Stimulated activated CD8-positive, alpha-beta memory T cell treated with anti-CD3 and anti-CD28 coated beads, Interleukin-12 subunit alpha, Interleukin-12 subunit beta, amount 100 ng/mL, for 4 hours (primary cell): Measurements from ENCODE around the gene UGT3A2.

Experiments used
- DNase-seq: peaks from one replicate; pipeline ENCODE4 v3.0.0-alpha.2; 2020; ENCODE audit warnings: low read depth

The UGT3A2 gene, protein sequence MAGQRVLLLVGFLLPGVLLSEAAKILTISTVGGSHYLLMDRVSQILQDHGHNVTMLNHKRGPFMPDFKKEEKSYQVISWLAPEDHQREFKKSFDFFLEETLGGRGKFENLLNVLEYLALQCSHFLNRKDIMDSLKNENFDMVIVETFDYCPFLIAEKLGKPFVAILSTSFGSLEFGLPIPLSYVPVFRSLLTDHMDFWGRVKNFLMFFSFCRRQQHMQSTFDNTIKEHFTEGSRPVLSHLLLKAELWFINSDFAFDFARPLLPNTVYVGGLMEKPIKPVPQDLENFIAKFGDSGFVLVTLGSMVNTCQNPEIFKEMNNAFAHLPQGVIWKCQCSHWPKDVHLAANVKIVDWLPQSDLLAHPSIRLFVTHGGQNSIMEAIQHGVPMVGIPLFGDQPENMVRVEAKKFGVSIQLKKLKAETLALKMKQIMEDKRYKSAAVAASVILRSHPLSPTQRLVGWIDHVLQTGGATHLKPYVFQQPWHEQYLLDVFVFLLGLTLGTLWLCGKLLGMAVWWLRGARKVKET

DNA sequence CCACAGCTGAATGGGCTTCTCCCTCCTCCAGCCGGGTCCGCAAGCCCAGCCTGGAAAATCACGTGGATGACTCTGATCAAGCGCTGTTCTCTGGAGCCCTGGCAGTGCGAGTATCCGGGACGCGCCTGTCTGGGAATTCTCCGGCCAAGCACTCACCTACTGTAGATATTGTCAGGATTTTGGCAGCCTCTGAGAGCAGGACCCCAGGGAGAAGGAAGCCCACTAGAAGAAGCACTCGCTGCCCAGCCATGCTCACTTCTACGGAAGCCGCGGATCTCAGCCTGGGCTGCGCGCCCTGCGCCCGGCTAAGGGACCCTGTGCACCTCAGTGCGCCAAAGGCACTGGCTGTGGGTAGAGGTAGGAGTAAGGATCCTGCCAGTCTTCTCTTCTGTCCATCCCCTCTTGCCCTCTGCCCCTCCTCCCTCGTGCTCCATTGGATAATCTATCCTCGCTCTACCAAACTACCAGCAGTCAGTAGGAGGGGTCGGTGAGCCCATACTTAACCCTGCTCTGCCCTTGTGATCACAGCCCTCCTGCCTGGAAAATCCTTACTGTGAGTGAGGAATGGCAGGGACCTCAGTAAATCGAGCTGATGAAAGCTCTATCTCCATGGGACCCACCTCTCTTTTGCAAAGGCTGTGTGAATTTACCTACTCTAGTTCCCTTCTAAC is at the start of gene UGT3A2:
Gene UGT3A2, minus strand, starts transcription at position 343 of the 671 bp plus-strand sequence. Its CDS starts 93 bp downstream, at position 250.
- no peak for DNase-seq

DNA sequence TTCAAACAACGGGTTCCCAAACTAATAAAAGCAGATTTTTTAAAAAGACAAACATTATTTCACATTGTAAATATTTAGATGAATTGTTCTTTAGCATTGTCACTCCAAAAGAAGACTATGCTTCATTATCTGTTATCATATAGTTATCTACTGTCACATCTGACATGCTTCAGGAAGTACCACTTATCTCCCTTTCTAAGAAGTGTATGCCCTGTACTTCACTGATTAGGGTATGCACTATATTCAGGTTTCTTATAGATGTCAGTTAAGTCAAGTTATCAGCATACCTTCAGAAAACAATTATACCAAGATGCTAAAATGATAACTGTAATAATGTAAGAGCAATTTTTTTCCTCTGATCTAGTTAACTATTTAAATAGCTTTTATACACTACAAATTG is 44.6 kb upstream of the UGT3A2 start:
- no peak for DNase-seq

DNA sequence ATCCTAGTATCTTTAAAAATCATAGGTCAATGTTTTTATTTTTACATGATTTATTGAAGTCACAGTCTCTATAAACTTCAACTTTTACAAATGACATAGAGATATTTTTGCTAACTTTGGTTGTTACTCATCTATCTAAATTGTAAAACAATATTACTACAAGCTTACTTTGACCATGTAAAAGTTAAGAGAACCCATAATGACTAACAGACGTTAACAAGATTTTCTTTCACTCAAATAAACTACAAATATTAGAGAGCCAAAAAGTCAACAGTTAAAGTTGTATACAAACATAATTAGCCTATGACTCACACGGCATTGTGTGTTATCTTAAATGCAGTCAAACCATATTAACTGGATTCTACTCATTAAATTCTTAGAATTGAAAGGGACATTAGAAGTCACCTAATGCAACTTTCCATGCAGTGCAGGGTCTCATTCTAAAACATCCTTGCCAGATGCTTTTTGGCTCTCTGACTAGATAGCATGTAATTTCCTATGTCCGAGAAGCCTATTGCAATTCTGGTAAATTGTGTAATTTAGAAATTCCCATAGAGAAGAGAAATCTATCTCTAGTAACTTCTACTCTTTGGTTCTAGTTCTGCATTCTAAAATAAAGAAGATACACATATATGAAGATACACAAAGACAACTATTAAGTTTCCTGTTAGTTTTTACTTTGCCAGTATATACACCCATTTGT is 42.2 kb upstream of the UGT3A2 start:
- DNase-seq, result no peak

DNA sequence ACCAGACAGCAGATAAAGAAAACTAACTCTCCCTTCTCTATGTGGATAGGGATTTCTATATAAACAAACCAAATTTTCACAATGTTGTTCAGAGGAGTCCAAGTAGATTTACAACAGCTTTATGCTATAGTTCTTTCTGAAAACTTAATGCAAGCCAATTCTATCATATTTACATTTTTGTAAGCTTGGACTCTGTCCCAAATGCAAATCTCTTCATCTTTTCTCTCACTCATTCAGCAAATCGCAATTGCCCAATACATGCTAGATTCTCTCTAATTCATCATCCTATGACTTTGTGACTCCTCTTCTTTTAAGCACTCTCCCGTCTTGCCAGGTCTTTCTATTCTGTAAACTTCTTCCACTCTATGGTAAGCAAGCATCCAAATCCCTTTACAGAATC is 39.1 kb upstream of the UGT3A2 start:
- no peak for DNase-seq

DNA sequence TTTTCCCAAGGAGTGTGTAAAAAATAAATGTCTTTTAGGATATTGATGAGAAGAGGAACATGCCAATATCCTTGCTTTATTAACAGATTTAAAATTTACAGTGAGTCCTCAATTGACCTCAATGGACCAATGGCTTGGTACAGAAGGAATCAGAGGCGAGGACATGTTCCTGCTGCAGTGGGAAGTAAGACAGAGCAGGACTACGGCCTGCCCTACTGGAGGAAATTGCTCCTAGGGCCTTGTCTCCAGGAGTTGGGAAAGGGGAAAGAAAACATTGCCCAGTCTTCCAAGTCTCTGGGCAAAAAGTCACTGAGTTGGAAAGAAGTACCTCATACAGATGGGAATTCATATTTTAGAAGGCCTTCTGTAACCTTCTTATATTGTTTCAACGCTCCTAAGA is 33.1 kb upstream of the UGT3A2 start:
- DNase-seq, result no peak

DNA sequence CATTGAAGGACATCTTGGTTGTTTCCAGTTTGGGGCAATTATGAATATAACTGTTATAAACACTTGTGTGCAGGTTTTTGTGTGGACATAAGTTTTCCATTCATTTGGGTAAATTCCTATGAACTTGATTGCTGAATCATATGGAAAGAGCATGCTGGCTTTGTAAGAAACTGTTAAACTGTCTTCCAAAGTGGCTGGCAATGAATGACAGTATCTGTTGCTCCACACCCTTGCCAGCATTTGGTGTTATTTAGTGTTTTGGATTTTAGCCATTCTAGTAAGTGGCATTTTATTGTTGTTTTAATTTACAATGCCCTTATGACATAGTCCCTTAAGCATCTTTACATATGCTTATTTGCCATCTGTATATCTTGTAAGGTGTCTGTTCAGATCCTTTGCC is 29.8 kb upstream of the UGT3A2 start:
- no peak for DNase-seq

DNA sequence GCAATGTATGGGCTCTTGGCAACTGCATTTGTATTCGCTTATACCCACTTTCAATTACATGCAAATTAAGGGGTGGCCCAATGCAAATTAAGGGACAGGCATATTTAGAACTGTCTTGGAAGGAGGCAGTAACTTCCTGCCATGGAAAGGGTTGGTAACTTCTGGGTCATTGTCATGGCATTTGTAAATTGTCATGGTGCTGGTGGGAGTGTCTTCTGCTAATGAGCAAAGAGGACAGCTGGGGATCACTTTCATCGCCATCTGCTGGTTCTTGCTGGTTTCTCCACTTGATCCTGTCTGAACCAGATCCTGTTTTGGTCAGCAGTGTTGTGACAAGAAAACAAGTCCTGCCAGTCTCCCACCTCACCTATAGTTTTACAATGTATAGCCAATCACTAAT is 23.3 kb upstream of the UGT3A2 start:
- DNase-seq, result no peak

DNA sequence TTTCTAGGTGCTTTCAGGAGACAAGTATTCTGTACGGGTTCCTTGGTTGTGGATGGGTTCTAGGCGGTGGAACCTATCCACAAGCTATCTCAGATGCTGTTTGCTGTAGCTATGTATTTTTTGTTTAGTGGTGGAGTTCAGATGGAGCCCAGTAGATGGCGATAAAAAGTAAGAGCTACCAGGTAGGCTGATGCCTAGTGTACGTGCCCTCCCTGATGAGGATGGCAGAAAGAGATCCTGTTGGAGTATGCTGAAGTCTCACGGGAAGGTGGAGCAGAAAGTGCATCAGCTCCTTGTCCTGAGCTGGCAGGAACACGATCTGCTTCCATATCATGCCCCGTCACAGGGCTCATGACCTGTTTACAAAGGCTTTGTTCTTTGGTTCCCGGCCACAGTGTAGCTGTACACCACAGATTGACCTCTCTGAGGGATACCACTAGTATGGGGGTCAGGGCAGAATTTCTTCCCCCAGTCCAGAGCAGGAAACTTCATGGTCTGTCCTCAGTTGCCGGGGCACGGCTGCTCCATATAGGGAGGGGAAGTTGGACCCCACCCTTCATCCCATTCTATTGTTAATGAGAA is 12.6 kb upstream of the UGT3A2 start:
- no peak for DNase-seq

DNA sequence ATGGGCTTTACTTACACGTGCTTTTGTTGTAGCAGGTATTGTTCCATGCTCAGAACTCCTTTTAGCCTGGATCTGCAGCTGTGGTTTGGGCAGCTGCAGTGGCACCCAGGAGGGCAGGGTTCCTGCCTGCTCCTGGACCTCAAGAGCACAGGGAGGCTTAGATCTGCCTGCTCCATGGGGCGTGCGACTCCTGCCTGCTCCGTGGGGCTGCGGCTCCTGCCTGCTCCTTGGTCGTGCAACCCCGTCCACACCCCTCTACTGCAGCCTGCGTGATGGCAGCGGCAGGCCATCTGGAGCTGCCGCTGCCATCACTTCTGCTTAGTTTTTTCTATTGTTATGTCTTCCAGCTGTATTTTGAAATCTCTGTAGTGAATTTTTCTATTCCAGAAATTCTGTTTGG is 11.7 kb upstream of the UGT3A2 start:
- DNase-seq, result no peak

DNA sequence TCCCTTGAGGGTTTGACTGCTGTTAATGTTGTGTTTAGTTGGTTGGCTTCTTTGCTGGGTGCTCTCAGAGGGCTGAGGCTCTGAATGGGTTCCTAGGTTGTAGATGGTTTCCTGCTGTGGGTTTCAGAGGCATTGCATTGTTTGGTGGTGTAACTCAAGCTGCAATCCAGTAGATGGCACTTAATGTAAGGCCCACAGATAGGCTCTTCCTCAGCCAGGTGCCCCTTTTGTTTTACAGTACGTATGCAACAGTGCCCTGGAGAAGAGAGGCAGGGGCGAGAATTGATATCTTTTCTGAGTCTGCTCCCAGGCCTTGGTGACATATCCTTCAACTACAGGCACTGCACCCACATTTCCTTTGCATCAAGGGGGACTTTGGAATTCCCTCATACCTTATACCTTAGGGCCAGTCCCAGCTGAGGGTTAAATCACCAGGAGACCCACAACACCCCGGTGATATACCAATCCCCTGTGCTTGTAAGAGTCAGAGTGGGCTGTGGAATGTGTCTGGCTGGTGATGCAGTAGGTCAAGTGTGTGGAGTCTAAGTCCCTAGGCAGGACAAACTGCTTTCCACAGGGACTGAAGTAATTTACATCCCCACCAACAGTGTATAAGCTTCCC is 7.0 kb upstream of the UGT3A2 start:
- DNase-seq, result no peak

DNA sequence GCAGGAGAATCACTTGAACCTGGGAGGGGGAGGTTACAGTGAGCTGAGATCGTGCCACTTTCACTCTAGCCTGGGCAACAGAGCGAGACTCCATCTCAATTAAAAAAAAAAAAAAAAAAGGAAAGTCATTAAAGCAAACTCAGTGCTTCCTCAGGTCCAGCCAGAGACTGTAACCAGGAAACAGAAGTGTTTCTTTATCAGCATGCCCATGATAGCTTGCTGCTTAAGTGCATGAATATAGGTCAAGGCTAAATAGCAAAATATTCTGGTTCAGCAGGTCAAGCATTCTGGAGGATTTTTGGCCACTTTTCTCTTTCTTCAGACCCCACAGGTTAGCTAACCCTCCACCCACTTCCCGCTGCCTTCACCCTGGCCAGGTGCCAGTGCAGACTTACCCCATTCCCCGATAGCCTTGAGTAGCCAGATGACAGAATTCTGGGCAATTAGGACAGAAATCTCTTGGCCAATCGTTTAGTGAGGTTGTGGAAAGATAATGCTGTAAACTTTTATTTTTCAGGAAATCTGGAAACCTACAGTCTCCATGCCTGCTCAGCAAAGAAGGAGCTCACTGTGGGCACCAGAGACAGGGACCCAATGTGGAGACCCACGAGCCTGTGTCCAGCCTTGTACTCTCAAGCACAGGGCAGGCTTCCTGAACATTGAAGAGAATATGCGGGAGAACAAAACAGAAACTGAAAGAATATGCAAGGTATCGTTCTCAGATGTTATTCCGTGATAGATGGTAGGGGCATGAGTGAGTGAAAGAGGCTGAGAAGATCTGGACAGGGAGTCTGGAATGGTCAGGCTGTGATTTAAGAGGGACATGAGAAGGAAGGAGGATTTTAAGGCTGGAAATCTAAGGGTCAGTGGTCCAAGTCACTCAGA is 4.2 kb upstream of the UGT3A2 start:
- no peak for DNase-seq

DNA sequence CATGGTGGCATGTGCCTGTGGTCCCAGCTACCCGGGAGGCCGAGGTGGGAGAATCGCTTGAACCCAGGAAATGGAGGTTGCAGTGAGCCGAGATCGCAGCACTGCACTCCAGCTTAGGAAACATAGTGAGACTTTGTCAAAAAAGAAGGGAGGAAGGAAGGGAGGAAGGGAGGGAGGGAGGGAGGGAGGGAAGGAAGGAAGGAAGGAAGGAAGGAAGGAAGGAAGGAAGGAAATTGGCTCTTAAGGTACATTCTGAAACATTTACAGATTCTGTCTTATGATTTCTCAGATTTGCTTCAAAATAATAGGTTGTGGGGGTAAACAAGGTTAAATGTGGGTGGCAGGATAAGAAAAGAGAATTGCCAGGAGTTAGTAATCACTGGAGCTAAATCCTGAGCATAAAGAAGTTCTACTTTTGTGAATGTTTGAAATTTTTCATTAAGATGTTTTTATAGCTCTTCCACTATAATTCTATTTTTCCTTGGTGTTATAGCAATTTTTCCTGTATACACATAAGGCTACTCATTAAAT is 2.1 kb upstream of the UGT3A2 start:
- no peak for DNase-seq

DNA sequence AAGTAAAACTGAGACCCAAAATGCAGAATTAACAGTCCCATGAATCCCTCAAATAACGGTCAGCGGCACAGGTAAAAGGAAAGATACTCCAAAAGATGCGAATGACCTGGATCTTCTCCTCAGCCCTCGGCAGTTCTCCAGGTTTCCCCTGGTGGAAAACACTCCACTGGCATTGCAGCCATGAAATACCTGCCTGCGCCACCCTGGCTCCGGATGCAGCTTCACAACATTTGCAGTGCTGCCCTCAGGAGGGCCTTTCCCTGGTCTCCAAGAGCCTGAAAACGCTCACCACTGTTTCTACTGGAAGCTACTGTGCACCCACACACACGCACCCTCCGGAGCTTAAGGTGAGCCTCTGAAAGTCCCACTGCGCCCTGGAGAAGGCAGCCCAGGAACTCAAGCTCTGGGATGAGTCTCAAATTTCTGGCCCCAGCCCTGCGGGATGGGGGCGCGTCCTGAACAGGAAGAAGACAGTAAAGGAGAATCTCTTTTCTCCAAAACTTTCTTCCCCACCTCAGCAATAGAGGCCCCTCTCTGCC is 612 bp downstream of the UGT3A2 start:
- DNase-seq, result no peak

DNA sequence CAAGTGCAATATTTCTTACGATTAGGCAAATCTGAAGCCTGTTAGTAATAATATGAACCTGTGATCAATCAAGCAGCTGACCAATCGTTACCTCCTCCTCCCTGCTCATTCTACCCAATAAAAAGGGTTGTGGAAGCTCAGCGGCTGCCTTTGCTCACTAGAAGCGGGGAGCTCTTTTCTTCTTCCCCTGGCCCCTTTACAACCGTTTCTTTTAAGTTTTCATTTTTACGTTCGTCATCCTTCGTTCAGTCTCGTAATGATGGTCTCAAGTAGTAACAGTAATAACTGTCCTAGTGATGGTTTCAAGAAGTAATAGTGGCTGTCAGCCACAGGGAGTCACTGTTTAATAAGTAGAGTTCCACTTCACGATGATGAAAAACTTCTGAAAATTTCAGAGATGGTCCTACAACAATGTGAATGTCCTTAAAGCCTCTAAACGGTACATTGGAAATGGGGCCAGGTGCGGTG is 6.2 kb downstream of the UGT3A2 start:
- no peak for DNase-seq

DNA sequence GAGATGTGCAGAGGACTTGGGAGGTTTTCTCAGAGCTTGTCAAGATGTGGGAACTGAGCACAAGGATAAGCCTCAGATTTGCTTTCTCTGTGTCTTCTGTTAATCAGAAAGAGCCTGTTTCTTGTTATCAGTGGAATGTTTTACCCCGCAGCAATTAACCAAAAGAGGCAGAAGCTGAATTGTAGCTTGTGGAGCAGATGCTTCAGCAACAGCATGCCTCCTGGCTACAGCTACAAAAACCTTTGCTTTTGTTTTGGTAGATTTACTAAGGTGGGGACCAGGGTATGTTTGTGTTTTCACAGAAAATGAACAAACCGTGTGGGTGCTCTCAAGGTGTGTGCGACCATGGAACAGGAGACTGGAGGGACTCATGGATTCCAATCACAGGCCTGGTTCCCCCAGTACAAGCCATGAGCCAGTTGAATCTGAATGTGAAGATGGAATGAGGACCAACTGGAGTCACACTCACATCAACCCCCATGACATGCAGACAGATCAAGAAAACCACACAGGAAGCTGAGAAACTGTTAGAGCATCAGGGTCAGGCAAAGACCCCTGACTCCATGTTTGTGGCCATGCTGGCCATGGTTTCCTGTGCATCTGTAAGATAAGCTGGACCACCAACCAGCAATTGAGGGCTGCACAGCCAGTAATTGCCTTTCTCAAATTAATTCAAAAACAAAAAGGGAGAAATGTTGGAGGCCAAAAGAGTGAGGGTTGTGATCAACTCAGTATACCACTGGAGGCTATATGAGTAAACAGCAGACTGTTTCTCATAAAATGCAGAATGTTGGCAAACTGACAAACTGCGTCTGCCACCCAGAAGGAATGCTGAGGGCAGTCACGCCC is 6.9 kb downstream of the UGT3A2 start:
- DNase-seq, result no peak

DNA sequence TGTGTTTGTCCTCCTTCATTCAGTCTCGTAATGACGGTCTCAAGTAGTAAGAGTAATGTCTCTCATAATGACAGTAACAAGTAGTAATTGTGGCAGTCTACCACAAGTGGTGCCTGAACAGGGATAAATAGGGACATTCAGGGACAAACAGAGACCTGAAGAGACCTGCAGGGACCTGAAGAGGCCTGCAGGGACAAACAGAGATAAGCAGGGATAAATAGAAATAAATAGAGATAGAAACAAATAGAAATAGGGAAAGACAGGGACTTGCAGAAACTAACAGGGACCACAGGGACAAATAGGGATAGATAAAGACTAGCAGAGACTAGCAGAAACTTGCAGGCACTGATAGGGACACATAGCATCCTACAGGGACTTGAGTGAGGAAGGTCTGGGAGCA is 7.9 kb downstream of the UGT3A2 start:
- no peak for DNase-seq

DNA sequence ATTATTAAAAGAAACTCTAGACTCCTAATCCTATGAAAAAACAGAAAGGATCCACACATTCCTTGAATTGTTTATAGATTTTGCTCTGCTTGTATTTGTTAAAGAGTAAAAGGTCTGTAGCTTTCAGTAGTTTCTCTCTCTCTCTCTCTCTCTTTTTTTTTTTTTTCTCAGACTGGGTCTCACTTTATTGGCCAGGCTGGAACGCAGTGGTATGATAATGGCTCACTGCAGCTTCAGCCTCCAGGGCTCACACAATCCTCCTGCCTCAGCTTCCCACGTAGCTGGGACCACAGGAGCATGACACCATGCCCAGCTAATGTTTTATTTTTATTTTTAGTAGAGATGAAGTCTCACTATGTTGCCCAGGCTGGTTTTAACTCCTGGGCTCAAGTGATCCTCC is 9.3 kb downstream of the UGT3A2 start:
- no peak for DNase-seq

DNA sequence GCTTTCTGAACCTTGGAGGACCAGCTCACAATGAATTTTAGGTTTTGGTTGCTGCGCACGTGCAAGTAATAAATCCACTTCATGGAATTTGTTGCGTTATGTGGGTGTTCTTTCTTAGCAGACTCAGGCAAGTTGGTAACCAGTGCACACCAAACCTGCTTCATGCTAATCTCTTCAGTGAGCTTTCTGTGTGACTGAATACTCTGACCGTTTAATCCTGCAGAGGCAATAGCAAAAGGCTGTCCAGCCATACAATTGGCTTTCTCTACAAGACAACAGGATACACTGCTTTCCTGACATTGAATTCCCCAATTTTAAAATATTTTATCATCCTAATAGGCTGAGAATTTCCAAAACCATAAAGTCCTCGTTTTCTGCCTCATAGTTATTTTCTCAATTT is 10.3 kb downstream of the UGT3A2 start:
- no peak for DNase-seq

DNA sequence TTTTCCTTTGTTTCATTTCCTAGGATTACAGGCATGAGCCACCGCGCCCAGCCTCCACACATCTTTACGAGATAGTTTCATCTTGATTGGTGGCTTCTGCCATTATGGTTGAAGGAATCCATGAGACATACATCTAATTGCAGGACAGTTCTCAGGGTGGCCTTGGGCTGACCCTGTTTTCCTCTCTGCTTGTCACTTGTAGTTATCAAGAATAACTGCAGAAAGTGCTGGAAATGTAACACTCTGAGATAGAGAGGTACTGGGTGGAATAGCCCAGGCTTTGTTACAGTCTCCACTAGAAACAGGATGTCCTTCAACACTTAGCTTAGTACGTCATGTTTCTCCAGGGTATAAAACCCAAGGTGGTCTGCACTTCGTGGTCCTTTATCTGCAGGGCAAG is 10.7 kb downstream of the UGT3A2 start:
- DNase-seq, result no peak
